ENCODE measurements around the gene SHMT1.
"Not testable (repeated sequence)": the region's sequence is repeated elsewhere in the genome, so short reads cannot be mapped to it uniquely, and the experiment has no call there.

Gene SHMT1

DNA sequence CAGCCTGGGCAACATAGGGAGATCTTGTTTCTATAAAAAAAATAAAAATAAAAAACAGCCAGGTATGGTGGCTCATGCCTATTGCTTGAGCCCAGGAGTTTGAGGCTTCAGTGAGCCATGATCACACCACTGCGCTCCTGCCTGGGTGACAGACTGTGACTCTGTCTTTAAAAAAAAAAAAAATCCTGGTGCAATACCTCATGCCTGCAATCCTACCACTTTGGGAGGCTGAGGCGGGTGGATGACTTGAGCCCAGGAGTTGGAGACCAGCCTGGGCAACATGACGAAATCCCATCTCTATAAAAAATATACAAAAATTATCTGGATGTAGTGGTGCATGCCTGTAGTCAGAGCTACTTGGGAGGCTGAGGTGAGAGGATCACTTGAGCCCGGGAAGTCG lies 15.3 kb upstream of the SHMT1 start:
- DNase-seq (ENCODE audit: low read depth, low spot score), result not testable (repeated sequence)

DNA sequence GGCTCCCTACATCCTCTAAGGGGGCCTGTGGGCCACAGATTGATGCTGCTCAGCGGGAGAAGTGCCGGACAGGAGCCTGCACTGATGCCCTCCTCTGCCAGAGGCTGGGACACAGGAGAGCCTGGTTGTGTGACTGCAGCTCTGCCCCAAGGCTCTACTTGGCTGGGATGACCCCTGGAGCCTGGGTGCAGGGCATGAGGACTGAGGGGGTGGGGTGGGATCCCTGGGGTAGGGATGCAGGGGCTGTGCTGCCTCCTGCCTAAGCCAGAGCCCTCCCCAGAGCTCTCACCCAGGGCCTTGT lies 14.8 kb upstream of the SHMT1 start:
- DNase-seq (ENCODE audit: low read depth, low spot score), result no peak

GRCh38 chr17:18377437-18378204 lies 14.3 kb upstream of the SHMT1 start, which contains the start of gene EVPLL:
Gene EVPLL (plus strand): TSS chr17:18377778. CDS start chr17:18380938, 3,160 bp downstream.
- DNase-seq (ENCODE audit: low read depth, low spot score), result no peak

- no peak for DNase-seq (ENCODE audit: low read depth, low spot score)
These were observed 10.9 kb upstream of the SHMT1 start for GRCh38 chr17:18374216-18374615.

DNA sequence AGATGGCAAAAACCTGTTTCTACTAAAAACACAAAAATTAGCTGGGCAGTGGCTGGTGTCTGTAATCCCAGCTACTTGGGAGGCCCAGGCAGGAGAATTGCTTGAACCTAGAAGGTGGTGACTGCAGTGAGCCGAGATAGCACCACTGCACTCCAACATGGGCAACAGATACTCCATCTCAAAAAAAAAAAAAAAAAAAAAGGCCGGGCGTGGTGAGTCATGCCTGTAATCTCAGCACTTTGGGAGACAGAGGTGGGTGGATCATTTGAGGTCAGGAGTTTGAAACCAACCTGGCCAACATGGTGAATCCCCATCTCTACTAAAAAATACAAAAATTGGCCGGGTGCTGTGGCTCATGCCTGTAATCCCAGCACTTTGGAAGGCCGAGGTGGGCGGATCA lies 9.8 kb upstream of the SHMT1 start:
- DNase-seq (ENCODE audit: low read depth, low spot score), result not testable (repeated sequence)

- DNase-seq (ENCODE audit: low read depth, low spot score), result no peak
These were observed 8.1 kb upstream of the SHMT1 start for GRCh38 chr17:18371455-18371854.

- DNase-seq (ENCODE audit: low read depth, low spot score), result no peak
These were observed 7.4 kb upstream of the SHMT1 start for GRCh38 chr17:18370761-18371160.

DNA sequence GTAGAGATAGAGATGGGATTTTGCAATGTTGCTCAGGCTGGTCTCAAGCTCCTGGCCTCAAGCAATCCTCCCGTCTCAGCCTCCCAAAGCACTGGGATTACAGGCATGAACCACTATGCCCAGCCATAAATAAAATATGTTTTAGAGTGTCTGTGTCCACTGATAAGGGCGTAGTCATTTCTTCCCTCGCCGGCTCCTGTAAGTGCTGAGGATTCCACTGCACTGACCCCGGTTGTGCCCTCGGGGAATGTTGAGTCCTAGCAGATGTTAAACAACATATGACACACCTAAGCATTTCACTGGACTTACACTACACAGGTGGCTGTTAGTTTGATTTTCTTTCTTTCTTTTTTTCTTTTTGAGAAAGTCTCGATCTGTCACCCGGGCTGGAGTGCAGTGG lies 5.6 kb upstream of the SHMT1 start:
- no peak for DNase-seq (ENCODE audit: low read depth, low spot score)

GRCh38 chr17:18364166-18364565 lies 816 bp upstream of the SHMT1 start:
- no peak for DNase-seq (ENCODE audit: low read depth, low spot score)

- no peak for DNase-seq (ENCODE audit: low read depth, low spot score)
These were observed 651 bp downstream of the SHMT1 start for GRCh38 chr17:18362698-18363100.

DNA sequence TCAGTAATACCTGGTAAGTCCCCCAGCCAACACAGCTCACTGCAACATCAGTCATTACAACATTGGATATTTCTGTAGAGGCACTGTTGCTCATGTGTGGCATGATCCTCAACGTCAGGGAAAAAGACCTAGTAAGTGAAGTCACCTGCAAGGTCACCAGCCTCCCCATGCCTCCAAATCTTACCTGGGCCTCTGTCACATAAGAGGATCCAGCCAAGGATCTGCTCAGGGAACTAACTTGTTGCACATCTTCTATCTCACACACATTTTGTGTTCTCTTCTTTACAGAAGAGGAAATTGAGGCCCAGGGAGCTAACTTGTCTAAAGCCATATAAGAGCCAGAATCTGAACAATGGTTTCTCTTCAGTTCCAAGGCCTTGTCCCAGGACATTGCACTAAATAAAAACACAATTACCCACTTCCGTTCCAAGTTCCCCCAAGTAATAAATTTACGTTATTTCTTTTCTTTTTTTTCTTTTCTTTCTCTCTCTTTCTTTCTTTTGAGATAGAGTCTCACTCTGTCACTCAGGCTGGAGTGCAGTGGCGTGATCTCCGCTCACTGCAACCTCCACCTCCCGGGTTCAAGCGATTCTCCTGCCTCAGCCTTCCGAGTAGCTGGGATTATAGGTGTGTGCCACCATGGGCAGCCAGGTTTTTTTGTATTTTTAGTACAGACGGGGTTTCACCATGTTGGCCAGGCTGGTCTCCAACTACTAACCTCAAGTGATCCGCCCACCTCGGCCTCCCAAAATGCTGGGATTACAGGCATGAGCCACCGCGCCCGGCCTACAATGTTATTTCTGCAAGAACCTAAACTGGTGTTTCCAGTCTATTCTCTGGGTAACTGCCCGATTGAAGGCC lies 1.3 kb downstream of the SHMT1 start:
- no peak for DNase-seq (ENCODE audit: low read depth, low spot score)

DNA sequence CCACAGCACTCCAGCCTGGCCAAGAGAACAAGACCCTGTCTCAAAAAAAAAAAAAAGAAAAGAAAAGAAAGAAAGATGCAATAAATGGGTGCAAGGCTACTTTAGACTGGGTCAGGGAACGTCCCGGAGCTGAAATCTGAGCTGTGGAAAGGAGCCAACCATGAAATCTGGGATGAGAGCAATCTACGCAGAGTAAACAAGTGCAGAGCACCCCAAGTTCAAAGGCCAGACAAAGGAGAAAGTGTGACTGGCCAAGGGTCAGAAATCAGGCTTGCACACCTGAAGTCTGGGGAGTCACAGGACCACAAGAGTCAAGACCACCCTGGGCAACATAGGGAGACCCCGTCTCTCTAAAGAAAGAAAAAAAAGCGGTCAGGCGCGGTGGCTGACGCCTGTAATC lies 2.8 kb downstream of the SHMT1 start:
- no peak for DNase-seq (ENCODE audit: low read depth, low spot score)

DNA sequence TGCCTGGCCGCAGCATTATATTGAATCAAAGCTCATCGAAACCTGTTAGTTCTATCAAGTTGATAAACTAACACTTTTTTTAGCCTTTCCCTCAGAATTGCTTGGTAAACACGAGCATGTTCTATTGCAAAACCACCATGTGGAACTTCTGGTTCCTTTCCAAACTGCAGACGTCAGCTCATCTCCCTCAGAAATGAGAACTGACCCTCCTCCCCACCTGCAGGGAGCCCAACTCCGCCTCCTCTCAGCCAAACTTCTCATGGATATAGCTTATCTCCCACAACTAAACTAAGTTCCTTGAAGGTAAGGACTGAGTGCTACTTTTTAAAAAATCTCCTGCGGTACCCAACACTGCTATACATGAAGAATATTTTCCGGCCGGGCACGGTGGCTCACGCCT lies 6.7 kb downstream of the SHMT1 start:
- no peak for DNase-seq (ENCODE audit: low read depth, low spot score)

- no peak for DNase-seq (ENCODE audit: low read depth, low spot score)
These were observed 9.8 kb downstream of the SHMT1 start for GRCh38 chr17:18353541-18353940.

DNA sequence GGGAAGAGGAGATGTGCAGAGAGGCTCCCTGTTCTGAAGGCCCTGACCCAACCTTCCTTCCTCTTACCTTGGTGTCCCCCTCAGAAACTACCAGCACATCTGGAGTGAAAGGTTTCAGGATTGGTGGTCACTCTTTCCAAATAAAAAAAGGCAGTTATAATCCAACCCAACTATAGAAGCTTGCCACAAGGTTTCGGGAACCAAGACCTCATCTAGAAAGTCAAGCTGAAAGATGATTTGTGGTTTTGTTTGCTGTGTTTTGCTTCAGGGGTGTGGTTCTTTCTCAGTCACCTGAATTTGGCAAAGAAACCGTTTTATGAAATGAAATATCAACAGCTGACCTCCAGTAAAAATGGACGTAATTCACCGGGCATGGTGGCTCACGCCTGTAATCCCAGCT lies 19.3 kb downstream of the SHMT1 start:
- no peak for DNase-seq (ENCODE audit: low read depth, low spot score)

GRCh38 chr17:18339933-18340332 lies 23.4 kb downstream of the SHMT1 start:
- no peak for DNase-seq (ENCODE audit: low read depth, low spot score)

GRCh38 chr17:18338158-18338557 lies 25.2 kb downstream of the SHMT1 start:
- DNase-seq (ENCODE audit: low read depth, low spot score), result not testable (repeated sequence)

- no peak for DNase-seq (ENCODE audit: low read depth, low spot score)
These were observed 30.4 kb downstream of the SHMT1 start for GRCh38 chr17:18332909-18333489.

DNA sequence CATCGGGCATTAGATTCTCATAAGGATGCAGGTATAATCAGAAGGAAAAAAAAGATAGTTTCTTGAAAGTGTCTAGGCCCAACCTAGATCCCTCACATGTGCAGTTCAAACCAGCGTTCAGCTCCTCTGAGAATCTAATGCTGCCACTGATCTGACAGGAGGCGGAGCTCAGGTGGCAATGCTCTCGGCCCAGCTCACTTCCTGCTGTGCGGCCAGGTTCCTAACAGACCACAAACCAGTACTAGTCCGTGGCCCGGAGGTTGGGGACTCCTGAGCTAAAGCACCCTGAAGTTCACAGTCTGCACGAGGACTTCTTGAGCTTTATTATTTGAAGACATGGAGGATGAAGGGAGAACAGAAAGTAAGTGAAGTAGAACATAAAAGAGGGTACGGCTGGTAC lies 31.5 kb downstream of the SHMT1 start:
- DNase-seq (ENCODE audit: low read depth, low spot score), result no peak

DNA sequence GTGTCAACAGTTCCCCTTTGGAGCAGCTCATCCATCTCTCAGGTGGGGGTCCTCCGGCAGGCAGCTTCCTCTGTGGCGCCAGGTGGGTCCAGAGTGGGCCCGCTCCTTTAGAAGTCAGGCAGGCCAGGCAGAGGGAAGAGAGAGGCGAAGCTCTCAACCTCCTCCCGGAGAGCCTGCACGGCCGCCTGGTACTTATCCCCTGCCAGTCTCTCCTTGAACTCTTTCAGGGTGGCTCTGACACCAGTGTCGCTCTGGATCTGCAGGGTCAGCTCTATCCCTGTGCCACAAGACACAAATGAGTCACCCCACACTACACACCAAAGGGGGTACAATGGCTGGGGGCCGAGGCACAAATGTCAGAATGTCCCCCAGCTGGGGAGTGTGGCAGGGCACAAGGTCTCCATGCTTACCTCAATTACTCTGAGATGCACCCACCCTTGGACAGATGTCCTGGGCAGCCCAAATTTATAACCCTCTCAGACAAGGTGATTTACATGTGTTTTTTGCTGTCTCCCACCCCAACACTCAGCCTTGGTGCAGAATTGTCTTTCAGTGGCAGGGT lies 34.6 kb downstream of the SHMT1 start:
- DNase-seq (ENCODE audit: low read depth, low spot score), result no peak

DNA sequence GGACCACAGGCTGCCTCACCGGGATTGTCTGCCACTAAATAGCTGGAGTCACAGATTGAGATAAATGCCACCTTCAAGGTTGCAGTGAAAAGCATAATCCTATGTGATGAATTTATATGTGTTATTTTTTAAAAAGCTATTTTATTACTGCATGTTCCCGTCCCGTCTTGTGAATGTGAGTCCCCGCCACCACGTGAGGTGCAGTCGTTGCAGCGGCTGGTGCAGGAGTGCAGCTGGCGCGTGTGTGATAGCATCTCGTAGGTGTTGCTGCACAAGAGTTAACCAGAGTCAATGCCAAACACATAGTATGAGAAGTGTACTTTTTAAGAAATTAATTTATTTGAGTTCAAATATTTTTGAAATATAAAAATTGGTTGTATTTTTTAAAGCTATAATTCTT lies 35.8 kb downstream of the SHMT1 start:
- DNase-seq (ENCODE audit: low read depth, low spot score), result no peak

- DNase-seq (ENCODE audit: low read depth, low spot score), result no peak
These were observed 36.3 kb downstream of the SHMT1 start for GRCh38 chr17:18327093-18327492.
